Vagina (tissue), 2 donors: Measurements from ENCODE around the gene NDUFS7. TPM values are rescaled to one million over a fixed set of nuclear protein-coding genes. Genes with fewer than 3 reads are reported as not detected.
A peak's percentile ranks its signal among the peaks of the same experiment; 100 is the strongest.

Experiments
- DNase-seq, 2 donors: peaks; one replicate each; pipeline ENCODE4 v3.0.0-alpha.2; 2017; ENCODE audit errors: extremely low spot score in 2 of 2
- H3K27ac ChIP-seq: fragments of 200-600 bp; sonication (generic); one replicate; pipeline ENCODE4 v1.5.1; 2019
- H3K27me3 ChIP-seq: fragments of 200-600 bp; sonication (generic); one replicate; pipeline ENCODE4 v1.5.1; 2019
- H3K36me3 ChIP-seq, 2 donors: fragments of 200-600 bp; sonication (generic); one replicate each; pipeline ENCODE4 v1.5.1; 2017 to 2019
- H3K4me1 ChIP-seq: fragments of 200-600 bp; sonication (generic); one replicate; pipeline ENCODE4 v1.5.1; 2019
- H3K4me3 ChIP-seq, 2 donors: fragments of 200-600 bp; sonication (generic); 1 replicate in 1 of 2; 2 replicates in 1 of 2; pipeline ENCODE4 v1.5.1; 2016 to 2019
- H3K9me3 ChIP-seq: fragments of 200-600 bp; sonication (generic); one replicate; pipeline ENCODE4 v1.5.1; 2019
- POLR2A ChIP-seq, 2 donors: fragments of 450-650 bp; IDR thresholded peaks; one replicate each; pipeline ENCODE4 v1.6.1; 2017; ENCODE audit warnings: antibody characterized with exemption in 2 of 2, mild to moderate bottlenecking in 2 of 2, moderate library complexity in 2 of 2
- POLR2AphosphoS5 ChIP-seq, 2 donors: sonication (generic); formaldehyde crosslinking; IDR thresholded peaks; one replicate each; pipeline ENCODE4 v1.9.0; 2017; ENCODE audit warnings: antibody characterized with exemption in 2 of 2, mild to moderate bottlenecking in 2 of 2, low read depth in 1 of 2; ENCODE audit not compliant: insufficient read depth in 1 of 2
- intact Hi-C: fragments of 100-400 bp; cut with DNase I; formaldehyde crosslinking; loops from one replicate; pipeline ENCODE4 v1.15.1; 2023
- total RNA-seq: library from RNA; depleted of rRNA; stranded (reverse); fragments of >200 nt; gene quantifications from one replicate; pipeline ENCODE4 v1.2.3, GENCODE V29; 2016
- TF ChIP-seq, protein P1 (sequence below), 3 experiments: fragments of 450-650 bp in 2 of 3; fragments of 200-600 bp in 1 of 3; sonication (generic) in 1 of 3; IDR thresholded peaks; one replicate each; pipeline ENCODE4 v1.5.1; 2017 to 2019; ENCODE audit warnings: antibody characterized with exemption in 3 of 3, mild to moderate bottlenecking in 2 of 3, moderate library complexity in 2 of 3

Gene NDUFS7
- total RNA-seq, 1 donor from 2014 or later, result 141 TPM

DNA sequence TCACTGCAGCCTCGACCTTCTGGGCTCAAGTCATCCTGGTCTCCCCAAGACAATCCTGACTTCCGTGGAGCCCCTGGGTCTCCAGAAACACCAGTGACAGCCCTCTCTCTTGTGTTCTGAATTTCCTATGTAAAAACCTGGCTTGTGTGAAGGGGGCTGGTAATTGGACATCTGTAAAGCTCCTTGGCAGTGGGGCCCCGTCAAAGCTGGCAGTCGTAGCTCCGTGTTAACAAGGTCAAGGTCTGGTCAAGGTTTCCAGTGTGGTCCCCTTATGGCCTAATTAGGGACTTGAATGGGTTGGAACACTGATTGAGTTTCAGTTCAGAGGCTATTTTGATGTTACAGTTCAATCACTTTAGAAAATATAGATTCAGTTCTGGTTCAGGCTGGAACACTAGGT, 32.8 kb upstream of the NDUFS7 start:
- Histone ChIP-seq H3K36me3 (no peaks in the 10 kb centered on the region), H3K4me3 (no peak overlapping the region), H3K27me3 (no peaks in the 10 kb centered on the region), H3K9me3 (no peaks in the 10 kb centered on the region), H3K27ac (no peak overlapping the region), H3K4me1 (peaks cover 13% of the 10 kb centered on the region)
- DNase-seq, result no peak
- TF ChIP-seq, protein P1, sequence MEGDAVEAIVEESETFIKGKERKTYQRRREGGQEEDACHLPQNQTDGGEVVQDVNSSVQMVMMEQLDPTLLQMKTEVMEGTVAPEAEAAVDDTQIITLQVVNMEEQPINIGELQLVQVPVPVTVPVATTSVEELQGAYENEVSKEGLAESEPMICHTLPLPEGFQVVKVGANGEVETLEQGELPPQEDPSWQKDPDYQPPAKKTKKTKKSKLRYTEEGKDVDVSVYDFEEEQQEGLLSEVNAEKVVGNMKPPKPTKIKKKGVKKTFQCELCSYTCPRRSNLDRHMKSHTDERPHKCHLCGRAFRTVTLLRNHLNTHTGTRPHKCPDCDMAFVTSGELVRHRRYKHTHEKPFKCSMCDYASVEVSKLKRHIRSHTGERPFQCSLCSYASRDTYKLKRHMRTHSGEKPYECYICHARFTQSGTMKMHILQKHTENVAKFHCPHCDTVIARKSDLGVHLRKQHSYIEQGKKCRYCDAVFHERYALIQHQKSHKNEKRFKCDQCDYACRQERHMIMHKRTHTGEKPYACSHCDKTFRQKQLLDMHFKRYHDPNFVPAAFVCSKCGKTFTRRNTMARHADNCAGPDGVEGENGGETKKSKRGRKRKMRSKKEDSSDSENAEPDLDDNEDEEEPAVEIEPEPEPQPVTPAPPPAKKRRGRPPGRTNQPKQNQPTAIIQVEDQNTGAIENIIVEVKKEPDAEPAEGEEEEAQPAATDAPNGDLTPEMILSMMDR (IDR thresholded peaks at IDR 0.05), result no peak
- TF ChIP-seq POLR2AphosphoS5 (IDR thresholded peaks at IDR 0.05; ENCODE audit: insufficient read depth in 1 of 2, low read depth in 1 of 2) (no peak), POLR2A (IDR thresholded peaks at IDR 0.05) (no peak)
- intact Hi-C loops, result no loop called here

DNA sequence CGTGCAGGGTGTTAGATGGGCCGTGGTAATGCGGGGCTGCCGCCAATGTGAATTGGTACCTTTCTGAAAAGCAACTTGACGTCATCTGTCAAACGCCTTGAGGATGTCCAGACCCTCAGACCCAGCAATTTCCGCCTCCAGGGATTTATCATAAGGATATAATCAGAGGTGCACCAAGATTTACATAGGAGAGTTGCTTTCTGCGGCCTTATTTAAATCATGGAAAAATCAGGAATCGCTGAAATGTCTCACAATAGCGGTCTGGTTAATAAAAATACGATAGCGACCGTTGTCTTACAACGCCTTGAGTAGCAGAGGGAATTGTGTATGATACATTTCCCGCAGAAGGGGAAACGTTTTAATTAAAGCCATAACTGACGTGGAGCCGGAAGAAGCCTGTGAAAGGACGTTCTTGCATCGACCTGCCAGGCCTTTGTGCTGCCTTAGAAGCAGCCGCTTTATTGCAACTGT, 32.3 kb upstream of the NDUFS7 start:
- no peak for DNase-seq
- Histone ChIP-seq H3K27ac (no peak overlapping the region), H3K9me3 (no peaks in the 10 kb centered on the region), H3K27me3 (no peaks in the 10 kb centered on the region), H3K36me3 (no peaks in the 10 kb centered on the region), H3K4me1 (peaks cover 19% of the 10 kb centered on the region), H3K4me3 (no peak overlapping the region)
- TF ChIP-seq, protein P1 (IDR thresholded peaks at IDR 0.05), result no peak
- TF ChIP-seq POLR2A (IDR thresholded peaks at IDR 0.05) (no peak), POLR2AphosphoS5 (IDR thresholded peaks at IDR 0.05; ENCODE audit: insufficient read depth in 1 of 2, low read depth in 1 of 2) (no peak)
- intact Hi-C loops, result no loop called here

GRCh38 chr19:1353144-1353543, 30.6 kb upstream of the NDUFS7 start:
- H3K27ac ChIP-seq, result no peak overlapping the region

GRCh38 chr19:1354970-1355567, 28.6 kb upstream of the NDUFS7 start:
- peak overlapping the region; percentile 98 for H3K27ac ChIP-seq
- no peaks in the 10 kb centered on the region for H3K27me3 ChIP-seq
- no peaks in the 10 kb centered on the region for H3K9me3 ChIP-seq
- peaks cover 25% of the 10 kb centered on the region for H3K4me1 ChIP-seq
- intact Hi-C loops, result no loop called here
- H3K36me3 ChIP-seq, result peaks cover 0 to 16% of the 10 kb centered on the region in 2 donors
- DNase-seq, result no peak
- peak in 1 of 2 donors; percentile 40 for TF ChIP-seq POLR2A (IDR thresholded peaks at IDR 0.05)
- TF ChIP-seq, protein P1 (IDR thresholded peaks at IDR 0.05), result no peak
- H3K4me3 ChIP-seq, result peak overlapping the region; percentile 88

More at GRCh38 chr19:1353144-1353543, 30.6 kb upstream of the NDUFS7 start:
- H3K4me3 ChIP-seq, result no peak overlapping the region
- H3K36me3 ChIP-seq, result peaks cover 0 to 7% of the 10 kb centered on the region in 2 donors
- peaks cover 23% of the 10 kb centered on the region for H3K4me1 ChIP-seq
- intact Hi-C loops, result no loop called here
- no peak for TF ChIP-seq POLR2AphosphoS5 (IDR thresholded peaks at IDR 0.05; ENCODE audit: insufficient read depth in 1 of 2, low read depth in 1 of 2)
- TF ChIP-seq POLR2A (IDR thresholded peaks at IDR 0.05), result no peak
- TF ChIP-seq, protein P1 (IDR thresholded peaks at IDR 0.05), result no peak
- DNase-seq, result no peak
- no peaks in the 10 kb centered on the region for H3K27me3 ChIP-seq
- no peaks in the 10 kb centered on the region for H3K9me3 ChIP-seq
